ENCODE data around the gene LYG2.

DNA sequence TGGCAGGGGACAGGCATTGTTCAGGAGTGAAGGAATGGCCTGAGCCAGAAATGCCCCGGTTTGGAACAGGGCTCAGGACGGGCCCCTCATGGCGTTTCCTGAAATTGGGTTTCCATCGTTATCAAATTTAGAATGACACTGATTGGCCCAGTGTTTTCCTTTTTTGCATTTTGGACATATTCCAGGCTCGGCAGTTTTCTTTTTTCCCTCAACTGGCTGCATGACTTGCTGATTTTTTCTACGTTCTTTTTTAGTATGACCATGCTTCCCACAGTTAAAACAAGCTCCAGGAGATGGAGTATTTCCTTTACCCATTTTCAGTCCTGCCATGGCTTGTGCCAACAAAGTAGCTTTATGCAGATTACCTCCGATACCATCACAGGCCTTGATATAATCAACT lies 20.4 kb upstream of the LYG2 start:
- TF ChIP-seq EZH2 (IDR thresholded peaks at IDR 0.05; ENCODE audit: insufficient read depth, poor library complexity, severe bottlenecking) (no peak), EZH2phosphoT487 (IDR thresholded peaks at IDR 0.05; ENCODE audit: insufficient read depth, low read depth) (no peak)
